Activated CD4-positive, alpha-beta memory T cell treated with anti-CD3 and anti-CD28 coated beads, Interleukin-2, amount 10 ng/mL, durations not matched to agents 7 days and 5 days (primary cell): ENCODE results near the gene WDR87. TPM values are rescaled to one million over a fixed set of nuclear protein-coding genes. Genes with fewer than 3 reads are reported as not detected.
"Not testable (repeated sequence)": the region's sequence is repeated elsewhere in the genome, so short reads cannot be mapped to it uniquely, and the experiment has no call there.

Experiments
- CTCF ChIA-PET: fragments of 350-600 bp; sonication (Branson Sonifier 250); formaldehyde crosslinking; loops from one replicate; lab custom pipeline; 2021; ENCODE audit warnings: antibody characterized with exemption, inconsistent platforms; lab: Charles Lee
- POLR2A ChIA-PET: fragments of 350-600 bp; sonication (Branson Sonifier 250); formaldehyde crosslinking; loops from one replicate; lab custom pipeline; 2021; ENCODE audit warnings: antibody characterized with exemption; lab: Charles Lee
- DNase-seq: peaks from one replicate; pipeline ENCODE4 v3.0.0-alpha.2; 2020
- H3K27ac Mint-ChIP-seq: one replicate; pipeline ENCODE4 v1.8.0; 2021; ENCODE audit warnings: mild to moderate bottlenecking, mixed read lengths
- H3K27me3 Mint-ChIP-seq: one replicate; pipeline ENCODE4 v1.8.0; 2021; ENCODE audit warnings: mixed read lengths
- H3K36me3 Mint-ChIP-seq: one replicate; pipeline ENCODE4 v1.8.0; 2021; ENCODE audit warnings: low read depth, mixed read lengths
- H3K4me1 Mint-ChIP-seq: one replicate; pipeline ENCODE4 v1.8.0; 2021; ENCODE audit warnings: mixed read lengths
- H3K4me3 Mint-ChIP-seq: one replicate; pipeline ENCODE4 v1.8.0; 2021; ENCODE audit warnings: mild to moderate bottlenecking, mixed read lengths
- H3K9me3 Mint-ChIP-seq: one replicate; pipeline ENCODE4 v1.8.0; 2021; ENCODE audit warnings: mixed read lengths
- total RNA-seq, 2 experiments: library from RNA; stranded (reverse); gene quantifications; one replicate each; pipeline ENCODE4 v1.2.3, GENCODE V29; 2021

WDR87 gene
- total RNA-seq, 2 experiments from 2014 or later = not detected

GRCh38 chr19:37899453-37899852 is 6.9 kb downstream of the WDR87 start:
- no peak for DNase-seq
- CTCF ChIA-PET = interaction anchor here (0.7 to 3.6 kb wide), 3 partner anchors 7 to 325 kb away, joined by 4 to 23 read pairs (median 4); partner anchors contain the start of genes SIPA1L3 and WDR87
- peaks cover 7% of the 10 kb centered on the region for H3K4me1 Mint-ChIP-seq

GRCh38 chr19:37896180-37896579 is 10.2 kb downstream of the WDR87 start:
- Mint-ChIP-seq H3K9me3 (peaks cover 8% of the 10 kb centered on the region), H3K27me3 (no peaks in the 10 kb centered on the region), H3K27ac (no peak overlapping the region), H3K4me3 (no peak overlapping the region), H3K4me1 (peaks cover 7% of the 10 kb centered on the region), H3K36me3 (no peaks in the 10 kb centered on the region)
- no peak for DNase-seq
- POLR2A ChIA-PET = no interaction called here
- CTCF ChIA-PET = interaction anchor here (0.7 to 3.6 kb wide), 2 partner anchors 11 to 20 kb away, joined by 3 to 23 read pairs; partner anchors contain the start of genes SIPA1L3 and WDR87

More at GRCh38 chr19:37899453-37899852, 6.9 kb downstream of the WDR87 start:
- Mint-ChIP-seq H3K27ac (no peak overlapping the region), H3K36me3 (no peaks in the 10 kb centered on the region), H3K9me3 (no peaks in the 10 kb centered on the region), H3K4me3 (no peak overlapping the region), H3K27me3 (no peaks in the 10 kb centered on the region)
- POLR2A ChIA-PET = no interaction called here

- H3K27me3 Mint-ChIP-seq = no peaks in the 10 kb centered on the region
Measured at GRCh38 chr19:37893845-37894575, 12.4 kb downstream of the WDR87 start.

GRCh38 chr19:37886571-37886970 is 19.8 kb downstream of the WDR87 start:
- no peaks in the 10 kb centered on the region for H3K36me3 Mint-ChIP-seq
- ChIA-PET CTCF (interaction anchor here (1.1 kb wide), 1 partner anchor 16 kb away, joined by 3 read pairs; no protein-coding TSS in a partner anchor), POLR2A (no interaction called here)
- H3K9me3 Mint-ChIP-seq = peaks cover 7% of the 10 kb centered on the region
- H3K4me3 Mint-ChIP-seq = no peak overlapping the region
- H3K4me1 Mint-ChIP-seq = no peaks in the 10 kb centered on the region
- H3K27ac Mint-ChIP-seq = no peak overlapping the region
- DNase-seq = no peak
- no peaks in the 10 kb centered on the region for H3K27me3 Mint-ChIP-seq

More at GRCh38 chr19:37893845-37894575, 12.4 kb downstream of the WDR87 start:
- POLR2A ChIA-PET = interaction anchor here (0.6 kb wide), 1 partner anchor 17 kb away, joined by 3 read pairs; no protein-coding TSS in a partner anchor
- CTCF ChIA-PET = interaction anchor here (0.7 kb wide), 1 partner anchor 8 kb away, joined by 3 read pairs; no protein-coding TSS in a partner anchor
- H3K4me3 Mint-ChIP-seq = no peak overlapping the region
- H3K36me3 Mint-ChIP-seq = no peaks in the 10 kb centered on the region
- peaks cover 7% of the 10 kb centered on the region for H3K4me1 Mint-ChIP-seq
- DNase-seq = no peak
- peaks cover 8% of the 10 kb centered on the region for H3K9me3 Mint-ChIP-seq
- no peak overlapping the region for H3K27ac Mint-ChIP-seq

GRCh38 chr19:37885392-37885791 is 21.0 kb downstream of the WDR87 start:
- no peak for DNase-seq
- Mint-ChIP-seq H3K27me3 (no peaks in the 10 kb centered on the region), H3K4me1 (no peaks in the 10 kb centered on the region), H3K36me3 (no peaks in the 10 kb centered on the region), H3K27ac (no peak overlapping the region), H3K4me3 (no peak overlapping the region), H3K9me3 (peaks cover 7% of the 10 kb centered on the region)
- POLR2A ChIA-PET = no interaction called here
- CTCF ChIA-PET = interaction anchor here (1.1 kb wide), 1 partner anchor 17 kb away, joined by 3 read pairs; no protein-coding TSS in a partner anchor

- no peaks in the 10 kb centered on the region for H3K27me3 Mint-ChIP-seq
- DNase-seq = no peak
- peaks cover 21% of the 10 kb centered on the region for H3K9me3 Mint-ChIP-seq
- H3K4me1 Mint-ChIP-seq = no peaks in the 10 kb centered on the region
- no peaks in the 10 kb centered on the region for H3K36me3 Mint-ChIP-seq
- ChIA-PET CTCF (no interaction called here), POLR2A (no interaction called here)
- no peak overlapping the region for H3K4me3 Mint-ChIP-seq
- H3K27ac Mint-ChIP-seq = no peak overlapping the region
Measured at GRCh38 chr19:37877147-37877546, 29.2 kb downstream of the WDR87 start.

GRCh38 chr19:37876032-37876431 is 30.4 kb downstream of the WDR87 start:
- ChIA-PET CTCF (no interaction called here), POLR2A (no interaction called here)
- Mint-ChIP-seq H3K9me3 (peaks cover 20% of the 10 kb centered on the region), H3K4me3 (no peak overlapping the region), H3K27me3 (no peaks in the 10 kb centered on the region), H3K27ac (no peak overlapping the region), H3K36me3 (no peaks in the 10 kb centered on the region), H3K4me1 (no peaks in the 10 kb centered on the region)
- no peak for DNase-seq

- no peak overlapping the region for H3K4me3 Mint-ChIP-seq
- H3K27ac Mint-ChIP-seq = no peak overlapping the region
- H3K27me3 Mint-ChIP-seq = no peaks in the 10 kb centered on the region
- POLR2A ChIA-PET = no interaction called here
- no peaks in the 10 kb centered on the region for H3K4me1 Mint-ChIP-seq
- CTCF ChIA-PET = no interaction called here
- H3K9me3 Mint-ChIP-seq = peaks cover 28% of the 10 kb centered on the region
- H3K36me3 Mint-ChIP-seq = no peaks in the 10 kb centered on the region
- no peak for DNase-seq
Measured at GRCh38 chr19:37874784-37875183, 31.6 kb downstream of the WDR87 start.

- Mint-ChIP-seq H3K9me3 (peaks cover 26% of the 10 kb centered on the region), H3K27me3 (no peaks in the 10 kb centered on the region), H3K4me3 (no peak overlapping the region), H3K36me3 (no peaks in the 10 kb centered on the region), H3K4me1 (no peaks in the 10 kb centered on the region), H3K27ac (no peak overlapping the region)
- ChIA-PET POLR2A (no interaction called here), CTCF (no interaction called here)
- DNase-seq = no peak
Measured at GRCh38 chr19:37872383-37872782, 34.0 kb downstream of the WDR87 start.

GRCh38 chr19:37869766-37870340 is 36.5 kb downstream of the WDR87 start:
- H3K9me3 Mint-ChIP-seq = peaks cover 27% of the 10 kb centered on the region
- H3K4me1 Mint-ChIP-seq = no peaks in the 10 kb centered on the region
- CTCF ChIA-PET = interaction anchor here (0.7 kb wide), 1 partner anchor 318 kb away, joined by 3 read pairs; no protein-coding TSS in a partner anchor
- no peak overlapping the region for H3K27ac Mint-ChIP-seq
- H3K4me3 Mint-ChIP-seq = no peak overlapping the region
- no peaks in the 10 kb centered on the region for H3K27me3 Mint-ChIP-seq
- POLR2A ChIA-PET = no interaction called here
- no peak for DNase-seq
- no peaks in the 10 kb centered on the region for H3K36me3 Mint-ChIP-seq

GRCh38 chr19:37867831-37868230 is 38.6 kb downstream of the WDR87 start:
- CTCF ChIA-PET = no interaction called here
- H3K4me3 Mint-ChIP-seq = no peak overlapping the region
- H3K27me3 Mint-ChIP-seq = no peaks in the 10 kb centered on the region
- no peaks in the 10 kb centered on the region for H3K4me1 Mint-ChIP-seq
- POLR2A ChIA-PET = no interaction called here
- H3K27ac Mint-ChIP-seq = no peak overlapping the region
- H3K9me3 Mint-ChIP-seq = peaks cover 25% of the 10 kb centered on the region
- no peak for DNase-seq
- H3K36me3 Mint-ChIP-seq = no peaks in the 10 kb centered on the region

- POLR2A ChIA-PET, H3K4me3 Mint-ChIP-seq, DNase-seq, H3K27ac Mint-ChIP-seq, H3K4me1 Mint-ChIP-seq, CTCF ChIA-PET, H3K27me3 Mint-ChIP-seq, H3K36me3 Mint-ChIP-seq: not testable (repeated sequence)
- H3K9me3 Mint-ChIP-seq = peaks cover 18% of the 10 kb centered on the region
Measured at GRCh38 chr19:37865930-37866329, 40.5 kb downstream of the WDR87 start.

- ChIA-PET CTCF (no interaction called here), POLR2A (no interaction called here)
- H3K9me3 Mint-ChIP-seq = peaks cover 8% of the 10 kb centered on the region
- H3K4me3 Mint-ChIP-seq = no peak overlapping the region
- no peaks in the 10 kb centered on the region for H3K27me3 Mint-ChIP-seq
- no peak overlapping the region for H3K27ac Mint-ChIP-seq
- H3K36me3 Mint-ChIP-seq = no peaks in the 10 kb centered on the region
- DNase-seq = no peak
- no peaks in the 10 kb centered on the region for H3K4me1 Mint-ChIP-seq
Measured at GRCh38 chr19:37864501-37864900, 41.9 kb downstream of the WDR87 start.
